Ovary (tissue), 9 donors: ENCODE results near the gene TYMP. TPM values are rescaled to one million over a fixed set of nuclear protein-coding genes. Genes with fewer than 3 reads are reported as not detected.

Experiments
- DNase-seq, 5 donors: peaks; one replicate each; pipeline ENCODE4 v3.0.0-alpha.2; 2019 to 2020
- H3K27ac ChIP-seq, 2 donors: fragments of 200-600 bp; one replicate each; pipeline versions ENCODE4 v1.5.1 to v1.8.0; 2019 to 2022
- H3K27me3 ChIP-seq: fragments of 200-600 bp; one replicate; pipeline ENCODE4 v1.8.0; 2022
- H3K36me3 ChIP-seq: fragments of 200-600 bp; sonication (generic); one replicate; pipeline ENCODE4 v1.5.1; 2019
- H3K4me1 ChIP-seq: one replicate; pipeline ENCODE4 v1.8.1; 2013; ENCODE audit warnings: mild to moderate bottlenecking, moderate library complexity; ENCODE audit not compliant: insufficient read depth
- H3K4me3 ChIP-seq: fragments of 200-600 bp; sonication (generic); one replicate; pipeline ENCODE4 v1.5.1; 2017
- H3K9me3 ChIP-seq, 2 donors: fragments of 200-600 bp in 1 of 2; sonication (generic) in 1 of 2; one replicate each; pipeline versions ENCODE4 v1.5.1 to v1.8.1; 2013 to 2019; ENCODE audit warnings: mild to moderate bottlenecking in 1 of 2, moderate library complexity in 1 of 2
- EP300 ChIP-seq: sonication (generic); formaldehyde crosslinking; IDR thresholded peaks from one replicate; pipeline ENCODE4 v1.6.1; 2017; ENCODE audit warnings: antibody characterized with exemption
- POLR2A ChIP-seq: fragments of 450-650 bp; IDR thresholded peaks from one replicate; pipeline ENCODE4 v1.6.1; 2017; ENCODE audit warnings: antibody characterized with exemption, mild to moderate bottlenecking, moderate library complexity
- WGBS, 3 donors: extraction: QIAGEN DNeasy Blood & Tissue Kit in 1 of 3; methylation state at CpG; one replicate each; pipeline versions ENCODE4 v1.1.5 to v1.1.7; 2013 to 2017; 5-methylcytosine and 5-hydroxymethylcytosine counted together
- intact Hi-C, 4 donors: fragments of 100-400 bp; cut with DNase I; formaldehyde crosslinking; loops; one replicate each; pipeline versions ENCODE4 v1.11.0 to v1.15.1; 2022 to 2023
- polyA plus RNA-seq, 2 donors: library from polyadenylated mRNA; stranded (reverse); fragments of 200-250 nt in 1 of 2; fragments of 350-450 nt in 1 of 2; fragmentation: Illumina TruSeq in 1 of 2; extraction: RNeasy Lipid Tissue Mini Kit (QIAGEN cat#74804) in 1 of 2; gene quantifications; one replicate each; pipeline ENCODE4 v1.2.3, GENCODE V29; 2013 to 2014
- total RNA-seq, 7 donors: library from RNA; depleted of rRNA in 2 of 7; stranded (reverse); fragments of >200 nt in 2 of 7; fragmentation: NEBNext Ultra II Directional in 3 of 7; extraction: Animal tissue kit (Norgen Biotek cat#: 25700) in 3 of 7; gene quantifications; one replicate each; pipeline versions ENCODE4 v1.1.0 to v1.2.4, GENCODE V29; 2016 to 2023
- TF ChIP-seq, protein P1 (sequence below), 3 donors: fragments of 450-650 bp in 2 of 3; fragments of 200-600 bp in 1 of 3; IDR thresholded peaks; one replicate each; pipeline versions ENCODE4 v1.5.1 to v1.8.0; 2016 to 2022; ENCODE audit warnings: antibody characterized with exemption in 3 of 3, mild to moderate bottlenecking in 1 of 3
- donor health status: DM: no; HTN: no; CAD: no; lungs with moderate emphysema.
- donor health status: DM: no; HTN: no; CAD: no.
- donor health status: Bipolar disorder and iron deficiency.
- donor health status: DM: yes; HTN: yes; CAD: no.
- donor health status: DM: no; HTN: no; CAD: no.
- donor health status: DM: yes; HTN: yes; CAD: no.

TYMP gene
- total and polyA plus RNA-seq, 9 donors = 2.7 to 72.4 (median 14.8) TPM

- no peaks in the 10 kb centered on the region for H3K36me3 ChIP-seq
- H3K4me1 ChIP-seq = peaks cover 29% of the 10 kb centered on the region
- TF ChIP-seq POLR2A = no peak
- TF ChIP-seq, protein P1, sequence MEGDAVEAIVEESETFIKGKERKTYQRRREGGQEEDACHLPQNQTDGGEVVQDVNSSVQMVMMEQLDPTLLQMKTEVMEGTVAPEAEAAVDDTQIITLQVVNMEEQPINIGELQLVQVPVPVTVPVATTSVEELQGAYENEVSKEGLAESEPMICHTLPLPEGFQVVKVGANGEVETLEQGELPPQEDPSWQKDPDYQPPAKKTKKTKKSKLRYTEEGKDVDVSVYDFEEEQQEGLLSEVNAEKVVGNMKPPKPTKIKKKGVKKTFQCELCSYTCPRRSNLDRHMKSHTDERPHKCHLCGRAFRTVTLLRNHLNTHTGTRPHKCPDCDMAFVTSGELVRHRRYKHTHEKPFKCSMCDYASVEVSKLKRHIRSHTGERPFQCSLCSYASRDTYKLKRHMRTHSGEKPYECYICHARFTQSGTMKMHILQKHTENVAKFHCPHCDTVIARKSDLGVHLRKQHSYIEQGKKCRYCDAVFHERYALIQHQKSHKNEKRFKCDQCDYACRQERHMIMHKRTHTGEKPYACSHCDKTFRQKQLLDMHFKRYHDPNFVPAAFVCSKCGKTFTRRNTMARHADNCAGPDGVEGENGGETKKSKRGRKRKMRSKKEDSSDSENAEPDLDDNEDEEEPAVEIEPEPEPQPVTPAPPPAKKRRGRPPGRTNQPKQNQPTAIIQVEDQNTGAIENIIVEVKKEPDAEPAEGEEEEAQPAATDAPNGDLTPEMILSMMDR (IDR thresholded peaks at IDR 0.05) = no peak
- intact Hi-C loops = loop anchor here in 2 of 4 donors (10.0 kb wide), 2 partner anchors 275 to 285 kb away; partner anchors contain the start of genes HDAC10 (in 1 of the 2) and TUBGCP6 (in 1 of the 2)
- no peak for DNase-seq
- no peak overlapping the region for H3K27ac ChIP-seq
- H3K4me3 ChIP-seq = peak overlapping the region; percentile 37
- WGBS, 3 donors = 3 to 6% (median 3%) methylated on average over 21 to 50 of the region's 50 CpGs
- H3K9me3 ChIP-seq = no peaks in the 10 kb centered on the region
- H3K27me3 ChIP-seq = peaks cover 6% of the 10 kb centered on the region
Measured at GRCh38 chr22:50529416-50529896, 356 bp downstream of the TYMP start.

DNA sequence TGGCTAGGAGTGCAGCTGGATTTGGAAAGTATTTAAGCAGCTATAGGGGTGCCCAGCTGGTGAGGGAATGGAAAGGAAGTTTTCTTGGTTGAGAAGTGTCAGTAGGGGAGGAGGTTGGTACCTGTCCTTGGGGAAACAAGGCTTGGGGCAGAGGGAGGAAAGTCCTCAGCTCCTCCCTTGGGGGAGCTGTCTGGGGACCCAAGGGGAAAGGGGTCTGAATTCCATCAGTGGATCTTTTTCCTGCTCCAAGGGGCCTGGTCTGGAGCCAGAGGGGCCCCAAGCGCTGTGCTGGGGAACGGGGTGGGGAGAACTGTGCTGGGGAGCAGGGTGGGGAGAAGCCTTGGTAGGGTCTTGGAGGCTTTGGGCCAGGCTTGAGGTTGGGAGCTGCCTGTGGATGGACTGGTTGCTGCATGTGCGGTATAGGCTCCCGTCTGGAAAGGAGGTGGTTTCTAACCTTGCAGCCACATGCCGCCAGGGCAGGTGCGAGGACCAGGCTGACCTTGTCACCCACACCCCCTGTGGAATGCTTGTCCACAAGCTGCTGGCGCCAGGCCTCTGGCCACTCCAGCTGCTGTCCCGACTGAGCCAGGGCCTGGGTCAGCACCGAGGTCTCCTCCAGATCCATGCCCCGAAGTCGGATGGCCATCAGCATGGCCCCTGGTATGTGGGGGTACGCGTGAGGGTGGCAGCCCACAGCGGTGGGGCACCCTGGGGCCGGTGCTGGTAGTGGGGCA, 963 bp downstream of the TYMP start:
- Histone ChIP-seq H3K27me3 (peaks cover 6% of the 10 kb centered on the region), H3K4me1 (peaks cover 30% of the 10 kb centered on the region), H3K9me3 (no peaks in the 10 kb centered on the region), H3K27ac (no peak overlapping the region), H3K4me3 (no peak overlapping the region), H3K36me3 (no peaks in the 10 kb centered on the region)
- TF ChIP-seq EP300 = no peak
- TF ChIP-seq, protein P1 (IDR thresholded peaks at IDR 0.05) = no peak
- no peak for TF ChIP-seq POLR2A
- DNase-seq = no peak
- intact Hi-C loops = loop anchor here in 2 of 4 donors (10.0 kb wide), 2 partner anchors 274 to 284 kb away; partner anchors contain the start of genes HDAC10 (in 1 of the 2) and TUBGCP6 (in 1 of the 2)
- WGBS, 3 donors = 37 to 47% (median 42%) methylated on average over 13 to 15 of the region's 15 CpGs

DNA sequence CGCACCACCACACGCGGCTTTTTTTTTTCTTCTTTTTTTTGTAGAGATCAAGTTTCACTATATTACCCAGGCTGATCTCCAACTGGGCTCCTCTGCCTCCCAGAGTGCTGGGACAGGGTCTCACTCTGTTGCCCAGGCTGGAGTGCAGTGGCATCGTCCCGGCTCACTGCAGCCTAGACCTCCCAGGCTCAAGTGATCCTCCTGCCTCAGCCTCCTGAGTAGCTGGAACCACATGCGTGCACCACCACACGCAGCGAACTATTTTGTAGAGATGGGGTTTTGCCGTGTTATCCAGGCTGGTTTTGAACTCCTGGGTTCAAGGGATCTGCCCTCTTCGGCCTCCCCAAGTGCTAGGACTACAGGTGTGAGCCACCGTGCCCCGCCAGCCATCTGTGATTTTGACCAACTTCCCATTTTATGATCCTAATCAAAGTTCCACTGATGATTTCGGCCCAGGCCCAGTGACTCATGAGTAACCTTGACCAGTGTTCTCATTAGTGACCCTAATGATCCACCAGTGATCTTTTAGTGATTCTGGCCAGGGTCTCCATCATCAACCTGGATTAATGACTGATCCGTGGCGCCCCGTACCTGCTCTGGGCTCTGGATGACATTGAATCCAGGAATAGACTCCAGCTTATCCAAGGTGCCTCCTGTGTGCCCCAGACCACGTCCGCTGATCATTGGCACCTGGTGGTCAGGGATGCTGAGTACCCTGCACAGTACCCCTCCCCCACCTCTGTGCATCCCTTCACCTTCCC, 1.7 kb downstream of the TYMP start:
- 85 to 90% (median 86%) methylated on average over 18 of the region's 18 CpGs for WGBS, 3 donors
- peaks cover 30% of the 10 kb centered on the region for H3K4me1 ChIP-seq
- H3K36me3 ChIP-seq = no peaks in the 10 kb centered on the region
- H3K27ac ChIP-seq = no peak overlapping the region
- TF ChIP-seq, protein P1 (IDR thresholded peaks at IDR 0.05) = no peak
- TF ChIP-seq POLR2A (no peak), EP300 (no peak)
- DNase-seq = no peak
- no peak overlapping the region for H3K4me3 ChIP-seq
- peaks cover 6% of the 10 kb centered on the region for H3K27me3 ChIP-seq
- intact Hi-C loops = loop anchor here in 2 of 4 donors (10.0 kb wide), 2 partner anchors 273 to 283 kb away; partner anchors contain the start of genes HDAC10 (in 1 of the 2) and TUBGCP6 (in 1 of the 2)
- H3K9me3 ChIP-seq = no peaks in the 10 kb centered on the region
